HG02678 (cell line): ENCODE measurements around the gene GLB1L3.

Experiments used
- ATAC-seq: cut with Tn5 transposase; IDR thresholded peaks from one replicate; pipeline ENCODE4 v1.9.1; 2021; ENCODE audit warnings: mild to moderate bottlenecking, moderate library complexity; ENCODE audit not compliant: unreplicated experiment

Gene GLB1L3

GRCh38 chr11:134358856-134359490 lies 82.8 kb downstream of the GLB1L3 start:
- no peak for ATAC-seq

DNA sequence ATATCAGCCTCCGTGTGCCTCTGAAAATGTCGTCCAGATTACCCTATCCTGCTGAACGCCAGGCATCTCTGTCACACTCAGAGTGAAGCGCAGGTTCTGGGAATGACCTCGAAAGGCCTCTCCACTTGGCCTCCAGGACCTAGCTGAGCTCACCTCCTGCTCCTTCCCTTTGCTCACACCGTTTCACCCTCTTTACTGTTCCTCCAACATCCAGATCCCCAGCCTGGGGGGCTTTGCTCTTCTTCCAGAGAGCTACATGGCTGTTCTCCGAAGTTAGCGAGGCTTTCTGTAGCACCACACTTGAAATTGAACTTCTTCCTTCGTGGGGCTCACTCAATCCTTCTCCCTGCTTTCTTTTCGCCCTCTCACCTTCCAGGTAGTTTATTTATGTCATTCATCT lies 83.5 kb downstream of the GLB1L3 start:
- ATAC-seq: no peak

- ATAC-seq: peak; percentile 71
These were observed 84.1 kb downstream of the GLB1L3 start for GRCh38 chr11:134360050-134360835.

GRCh38 chr11:134361661-134362060 lies 85.5 kb downstream of the GLB1L3 start:
- ATAC-seq: no peak

DNA sequence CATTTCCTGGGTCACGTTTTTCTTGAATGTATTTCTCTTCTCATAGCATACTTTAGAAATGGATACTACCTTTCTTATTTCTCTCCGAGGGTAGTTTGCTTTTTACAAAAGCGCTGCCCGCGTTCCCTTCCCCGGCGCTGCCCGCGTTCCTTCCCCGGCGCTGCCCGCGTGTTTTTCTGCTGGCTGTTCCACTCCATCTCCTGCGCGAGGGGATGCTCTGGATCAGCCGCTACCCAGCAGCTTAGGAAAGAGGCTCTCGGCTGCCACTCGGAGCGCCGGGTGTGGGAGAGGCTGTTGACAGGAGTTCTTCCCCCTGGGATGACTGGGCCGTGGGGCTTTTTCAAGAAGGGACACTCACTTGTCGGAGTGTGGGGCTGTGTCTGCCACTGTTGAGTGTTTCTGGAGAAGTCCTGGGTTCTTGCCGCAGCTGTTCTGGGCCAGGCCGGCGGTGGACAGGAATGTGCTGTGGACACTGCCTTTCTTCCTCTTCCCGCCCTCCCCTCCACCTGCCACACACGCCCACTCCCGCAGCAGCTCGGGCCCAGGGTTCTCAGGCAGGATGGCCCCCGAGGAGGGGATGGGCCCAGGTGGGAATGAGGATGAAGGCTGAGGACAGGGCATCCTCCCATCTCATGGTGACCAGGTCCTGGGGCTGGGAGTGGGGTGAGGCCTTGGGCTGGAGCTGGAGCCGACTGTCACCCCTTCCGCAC lies 86.2 kb downstream of the GLB1L3 start:
- ATAC-seq: no peak

DNA sequence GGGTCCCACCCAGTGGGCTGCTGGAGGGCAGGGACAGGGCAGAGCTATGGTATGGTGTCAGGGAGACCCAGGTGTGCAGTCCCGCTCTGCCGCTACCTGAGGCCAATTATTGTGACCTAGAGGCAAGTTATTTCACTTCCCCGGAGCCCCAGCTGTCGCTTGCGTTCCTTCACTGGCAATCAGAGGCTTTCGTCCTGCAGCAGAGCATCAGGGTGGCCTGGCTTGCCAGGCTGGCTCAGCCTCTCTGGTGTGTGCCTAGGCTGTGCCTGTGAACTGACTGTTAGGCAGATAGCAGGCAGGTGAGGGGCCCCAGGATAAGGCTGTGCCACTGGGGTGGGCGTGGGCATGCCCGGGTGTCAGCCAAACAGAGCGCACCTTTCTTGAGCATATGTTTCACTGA lies 87.0 kb downstream of the GLB1L3 start:
- ATAC-seq: no peak

GRCh38 chr11:134363592-134363991 lies 87.4 kb downstream of the GLB1L3 start:
- no peak for ATAC-seq

- ATAC-seq: no peak
These were observed 88.1 kb downstream of the GLB1L3 start for GRCh38 chr11:134364261-134364660.

- ATAC-seq: no peak
These were observed 89.1 kb downstream of the GLB1L3 start for GRCh38 chr11:134365011-134365925.

DNA sequence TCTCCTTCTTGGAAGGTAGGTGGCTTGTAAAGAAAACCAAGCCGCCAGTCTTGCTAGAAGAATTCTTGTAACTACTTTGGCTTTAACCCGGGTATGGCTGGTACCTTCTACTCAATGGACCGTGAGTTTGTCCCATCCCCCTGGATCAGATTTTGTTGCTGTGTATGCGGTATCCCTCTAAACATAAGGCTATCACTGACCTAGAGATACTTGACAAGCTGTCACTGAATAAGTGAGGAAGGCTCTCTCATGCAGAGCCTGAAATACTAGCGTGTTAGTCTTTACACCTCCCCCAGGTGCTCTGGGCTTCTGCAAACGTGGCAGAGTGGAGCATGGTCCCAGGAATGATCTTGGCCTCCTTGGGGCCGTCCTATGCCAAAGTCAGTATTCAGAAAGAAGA lies 90.1 kb downstream of the GLB1L3 start:
- no peak for ATAC-seq

DNA sequence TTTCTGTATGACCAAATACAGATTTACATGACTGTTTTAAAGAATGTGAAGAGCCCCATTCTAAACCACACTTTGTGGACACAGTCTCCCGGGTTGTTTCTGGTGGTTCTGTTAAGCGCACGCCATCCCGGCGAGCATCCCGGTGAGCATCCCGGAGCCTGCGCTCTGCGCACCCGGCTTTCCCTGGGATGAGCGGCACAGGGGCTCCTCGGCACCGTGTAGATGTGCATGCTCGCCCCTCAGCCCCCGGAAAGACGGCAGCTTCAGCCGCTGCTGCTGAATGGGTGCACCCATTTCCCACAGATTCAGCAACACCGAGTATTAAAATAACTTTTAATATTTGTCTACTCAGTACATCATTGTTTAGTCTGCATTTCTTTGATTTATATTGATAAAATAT lies 91.6 kb downstream of the GLB1L3 start:
- no peak for ATAC-seq
